ENCODE data around the gene ZFYVE21.

ZFYVE21 gene

DNA sequence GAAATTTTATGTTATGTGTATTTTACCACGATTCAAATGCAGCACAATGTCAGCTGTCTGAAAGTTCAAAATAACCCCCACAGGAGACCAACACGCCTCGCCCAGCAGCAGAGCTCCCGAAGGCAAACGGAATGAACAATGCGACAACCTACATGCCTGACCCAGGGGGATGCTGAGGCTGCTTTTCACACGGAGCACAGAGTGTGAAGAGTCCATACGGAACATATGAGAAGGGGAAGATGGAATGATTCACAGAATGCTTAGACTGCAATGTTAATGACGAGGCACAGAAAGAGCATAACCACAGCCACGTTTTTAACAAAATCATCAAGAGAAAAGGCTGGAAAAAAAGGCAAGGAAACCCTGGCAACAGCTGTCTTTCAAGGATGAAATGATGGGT lies 22.6 kb downstream of the ZFYVE21 start:
- Histone ChIP-seq H3K9me2 (replicated peaks; ENCODE audit: control insufficient read depth, low read length) (no peaks in the 10 kb centered on the region), H3K27ac (ENCODE audit: low read depth, low read length) (no peak overlapping the region), H3K4me1 (ENCODE audit: control insufficient read depth, low read length) (no peaks in the 10 kb centered on the region), H3F3A (ENCODE audit: control insufficient read depth, insufficient read depth) (no peaks in the 10 kb centered on the region), H4K20me1 (ENCODE audit: control insufficient read depth, insufficient read depth, low read depth, low read length) (no peaks in the 10 kb centered on the region), H3K36me3 (ENCODE audit: control insufficient read depth, low read length) (peaks cover 6% of the 10 kb centered on the region), H3K27me3 (ENCODE audit: control insufficient read depth, low read length) (no peaks in the 10 kb centered on the region), H3K9me3 (ENCODE audit: control insufficient read depth, insufficient read depth, low read length) (no peaks in the 10 kb centered on the region), H3K4me2 (ENCODE audit: low read length) (no peak overlapping the region), H3K4me3 (ENCODE audit: low read length) (no peak overlapping the region), H3K79me2 (ENCODE audit: control insufficient read depth, low read length) (no peaks in the 10 kb centered on the region)
- no peak for TF ChIP-seq EZH2phosphoT487 (IDR thresholded peaks at IDR 0.05; ENCODE audit: borderline replicate concordance, low read length)
- TF ChIP-seq, protein P1, sequence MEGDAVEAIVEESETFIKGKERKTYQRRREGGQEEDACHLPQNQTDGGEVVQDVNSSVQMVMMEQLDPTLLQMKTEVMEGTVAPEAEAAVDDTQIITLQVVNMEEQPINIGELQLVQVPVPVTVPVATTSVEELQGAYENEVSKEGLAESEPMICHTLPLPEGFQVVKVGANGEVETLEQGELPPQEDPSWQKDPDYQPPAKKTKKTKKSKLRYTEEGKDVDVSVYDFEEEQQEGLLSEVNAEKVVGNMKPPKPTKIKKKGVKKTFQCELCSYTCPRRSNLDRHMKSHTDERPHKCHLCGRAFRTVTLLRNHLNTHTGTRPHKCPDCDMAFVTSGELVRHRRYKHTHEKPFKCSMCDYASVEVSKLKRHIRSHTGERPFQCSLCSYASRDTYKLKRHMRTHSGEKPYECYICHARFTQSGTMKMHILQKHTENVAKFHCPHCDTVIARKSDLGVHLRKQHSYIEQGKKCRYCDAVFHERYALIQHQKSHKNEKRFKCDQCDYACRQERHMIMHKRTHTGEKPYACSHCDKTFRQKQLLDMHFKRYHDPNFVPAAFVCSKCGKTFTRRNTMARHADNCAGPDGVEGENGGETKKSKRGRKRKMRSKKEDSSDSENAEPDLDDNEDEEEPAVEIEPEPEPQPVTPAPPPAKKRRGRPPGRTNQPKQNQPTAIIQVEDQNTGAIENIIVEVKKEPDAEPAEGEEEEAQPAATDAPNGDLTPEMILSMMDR (IDR thresholded peaks at IDR 0.05; ENCODE audit: low read depth, low read length, poor library complexity, severe bottlenecking) = no peak

DNA sequence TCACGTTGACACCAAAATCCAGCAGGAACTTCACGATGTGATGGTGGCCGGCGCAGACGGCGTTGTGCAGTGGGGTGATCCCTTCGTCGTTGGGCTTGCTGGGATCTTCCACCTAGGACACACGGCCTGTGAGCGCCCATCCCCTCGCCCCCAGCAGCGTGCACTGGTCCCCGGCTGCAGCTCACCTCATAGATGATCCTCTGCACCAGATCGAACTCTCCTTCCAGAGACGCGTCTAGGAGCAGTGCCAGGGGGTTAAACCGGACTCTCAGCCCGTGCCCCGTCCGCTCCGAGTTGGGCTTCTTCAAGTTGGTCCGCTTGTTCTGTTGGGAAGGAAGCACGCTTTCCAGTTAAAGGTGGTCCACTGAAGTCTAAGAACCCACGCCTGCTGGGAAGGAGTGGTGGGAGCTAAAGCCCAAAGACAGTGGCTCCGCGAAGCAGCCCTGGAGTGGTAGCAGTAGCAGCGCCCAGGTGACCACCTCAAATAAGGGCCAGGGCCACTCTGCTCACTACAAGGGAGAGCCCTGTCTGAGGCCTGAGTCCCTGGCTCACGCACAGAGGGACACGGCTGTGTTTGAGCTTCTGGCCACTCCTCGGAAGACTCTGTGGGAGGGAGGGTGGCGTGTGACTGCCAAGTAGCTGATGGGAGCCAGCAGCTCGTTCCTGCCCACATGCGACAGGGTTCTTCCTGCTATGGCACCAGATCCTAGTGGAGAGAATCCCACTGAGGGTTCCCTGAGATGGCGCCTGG lies 23.3 kb downstream of the ZFYVE21 start:
- no peaks in the 10 kb centered on the region for H3K79me2 ChIP-seq (ENCODE audit: control insufficient read depth, low read length)
- H3K4me3 ChIP-seq (ENCODE audit: low read length) = no peak overlapping the region
- H3K9me3 ChIP-seq (ENCODE audit: control insufficient read depth, insufficient read depth, low read length) = no peaks in the 10 kb centered on the region
- no peaks in the 10 kb centered on the region for H3F3A ChIP-seq (ENCODE audit: control insufficient read depth, insufficient read depth)
- H4K20me1 ChIP-seq (ENCODE audit: control insufficient read depth, insufficient read depth, low read depth, low read length) = no peaks in the 10 kb centered on the region
- H3K27me3 ChIP-seq (ENCODE audit: control insufficient read depth, low read length) = no peaks in the 10 kb centered on the region
- no peak overlapping the region for H3K27ac ChIP-seq (ENCODE audit: low read depth, low read length)
- H3K4me1 ChIP-seq (ENCODE audit: control insufficient read depth, low read length) = peaks cover 1% of the 10 kb centered on the region
- H3K4me2 ChIP-seq (ENCODE audit: low read length) = no peak overlapping the region
- H3K36me3 ChIP-seq (ENCODE audit: control insufficient read depth, low read length) = no peaks in the 10 kb centered on the region; the same call in 1 of the 2 replicates
- no peaks in the 10 kb centered on the region for H3K9me2 ChIP-seq (replicated peaks; ENCODE audit: control insufficient read depth, low read length)
- TF ChIP-seq EZH2phosphoT487 (IDR thresholded peaks at IDR 0.05; ENCODE audit: borderline replicate concordance, low read length) = no peak
- TF ChIP-seq, protein P1 (IDR thresholded peaks at IDR 0.05; ENCODE audit: low read depth, low read length, poor library complexity, severe bottlenecking) = no peak

DNA sequence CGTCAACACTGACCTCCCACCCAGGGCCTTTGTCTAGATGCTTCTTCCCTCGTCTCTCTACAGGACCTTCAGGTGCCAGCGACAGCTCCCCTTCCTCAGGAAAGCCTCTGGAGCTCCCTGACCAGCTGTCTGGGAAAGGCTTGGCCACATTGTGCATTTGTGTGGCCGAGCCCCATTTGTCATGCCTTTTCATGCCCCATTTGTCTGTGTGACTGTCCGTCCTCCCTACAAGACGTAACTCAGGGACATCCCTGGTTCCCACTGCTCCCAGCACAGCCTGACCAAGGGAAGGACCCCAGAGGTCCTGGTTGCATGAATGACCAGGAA lies 23.8 kb downstream of the ZFYVE21 start:
- Histone ChIP-seq H3K27ac (ENCODE audit: low read depth, low read length) (no peak overlapping the region), H4K20me1 (ENCODE audit: control insufficient read depth, insufficient read depth, low read depth, low read length) (no peaks in the 10 kb centered on the region), H3K9me3 (ENCODE audit: control insufficient read depth, insufficient read depth, low read length) (no peaks in the 10 kb centered on the region), H3K4me2 (ENCODE audit: low read length) (no peak overlapping the region), H3K4me3 (ENCODE audit: low read length) (no peak overlapping the region), H3K9me2 (replicated peaks; ENCODE audit: control insufficient read depth, low read length) (no peaks in the 10 kb centered on the region), H3F3A (ENCODE audit: control insufficient read depth, insufficient read depth) (no peaks in the 10 kb centered on the region), H3K36me3 (ENCODE audit: control insufficient read depth, low read length) (no peaks in the 10 kb centered on the region; the same call in 1 of the 2 replicates), H3K4me1 (ENCODE audit: control insufficient read depth, low read length) (peaks cover 7% of the 10 kb centered on the region), H3K27me3 (ENCODE audit: control insufficient read depth, low read length) (no peaks in the 10 kb centered on the region), H3K79me2 (ENCODE audit: control insufficient read depth, low read length) (no peaks in the 10 kb centered on the region)
- no peak for TF ChIP-seq EZH2phosphoT487 (IDR thresholded peaks at IDR 0.05; ENCODE audit: borderline replicate concordance, low read length)
- TF ChIP-seq, protein P1 (IDR thresholded peaks at IDR 0.05; ENCODE audit: low read depth, low read length, poor library complexity, severe bottlenecking) = no peak

Measured in DOHH2 (cell line).